NAMALWA (cell line): ENCODE measurements around the gene DDX56.
"Not testable (repeated sequence)": the region's sequence is repeated elsewhere in the genome, so short reads cannot be mapped to it uniquely, and the experiment has no call there.

Experiments used
- DNase-seq: peaks from one replicate; pipeline ENCODE4 v3.0.0-alpha.2; 2015; ENCODE audit warnings: low spot score

The DDX56 gene

DNA sequence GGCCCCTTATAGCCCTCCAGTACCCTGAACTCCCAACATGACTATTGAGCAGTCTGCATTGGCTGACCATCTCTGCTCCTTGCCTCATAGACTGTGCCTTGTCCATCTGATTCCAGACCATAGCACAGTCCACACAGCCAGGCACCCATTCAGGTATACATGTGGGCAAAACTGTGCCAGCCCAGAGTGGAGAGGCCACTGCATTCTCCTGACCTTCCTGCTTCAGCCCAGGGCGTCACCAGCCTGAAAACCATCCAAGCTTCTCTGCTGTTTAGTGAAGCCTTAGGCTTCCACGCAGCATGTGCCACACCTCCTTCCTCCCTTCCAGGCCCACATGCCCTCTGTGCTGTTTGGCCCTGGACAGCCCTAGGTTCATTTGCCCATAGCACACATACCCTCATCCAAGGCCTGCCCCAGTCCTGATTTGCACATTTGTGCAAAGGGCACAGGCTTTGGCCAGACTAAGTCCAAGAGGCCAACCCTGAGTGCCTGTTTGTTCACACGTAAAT is 10.5 kb downstream of the DDX56 start:
- DNase-seq = no peak

DNA sequence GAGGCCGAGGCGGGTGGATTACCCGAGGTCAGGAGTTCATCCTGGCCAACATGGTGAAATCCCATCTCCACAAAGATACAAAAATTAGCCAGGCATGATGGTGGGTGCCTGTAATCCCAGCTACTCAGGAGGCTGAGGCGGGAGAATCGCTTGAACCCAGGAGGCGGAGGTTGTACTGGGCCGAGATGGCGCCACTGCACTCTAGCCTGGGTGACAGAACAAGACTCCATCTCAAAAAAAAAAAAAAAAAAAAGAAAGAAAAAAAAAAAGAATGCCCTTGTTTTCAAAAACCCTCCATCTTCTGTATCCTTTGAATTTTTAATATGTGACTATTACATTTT is 11.1 kb downstream of the DDX56 start:
- not testable (repeated sequence) for DNase-seq

DNA sequence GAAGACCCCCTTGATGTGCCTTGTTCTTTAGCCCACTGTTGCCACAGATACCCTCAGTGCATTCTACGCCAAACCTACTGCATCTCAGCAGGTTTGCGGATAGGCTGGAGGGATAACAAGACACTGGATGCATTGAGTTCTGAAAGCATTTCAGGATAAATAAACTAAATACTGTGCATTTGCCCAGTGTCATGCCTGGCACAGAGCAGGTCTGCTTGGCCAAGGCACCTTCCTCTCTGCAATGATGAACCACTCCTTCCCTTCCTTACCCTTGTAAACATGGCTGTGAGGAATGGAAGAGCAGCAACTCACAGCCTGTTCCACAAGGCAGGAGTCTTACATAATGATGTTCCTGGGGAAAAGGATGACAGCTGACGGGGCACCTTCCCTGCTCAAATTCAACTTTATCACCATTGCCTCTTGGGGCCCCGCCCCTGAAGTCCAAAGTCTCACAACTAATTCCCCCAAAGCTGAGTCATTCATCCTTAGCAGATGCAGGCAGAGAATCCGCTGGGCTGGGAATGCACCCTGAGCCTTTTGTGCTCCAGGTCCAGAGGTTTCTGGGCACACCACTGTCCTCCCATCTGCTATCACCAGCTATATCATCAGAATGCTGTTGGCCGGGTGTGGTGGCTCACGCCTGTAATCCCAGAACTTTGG is 11.6 kb downstream of the DDX56 start:
- DNase-seq = no peak

DNA sequence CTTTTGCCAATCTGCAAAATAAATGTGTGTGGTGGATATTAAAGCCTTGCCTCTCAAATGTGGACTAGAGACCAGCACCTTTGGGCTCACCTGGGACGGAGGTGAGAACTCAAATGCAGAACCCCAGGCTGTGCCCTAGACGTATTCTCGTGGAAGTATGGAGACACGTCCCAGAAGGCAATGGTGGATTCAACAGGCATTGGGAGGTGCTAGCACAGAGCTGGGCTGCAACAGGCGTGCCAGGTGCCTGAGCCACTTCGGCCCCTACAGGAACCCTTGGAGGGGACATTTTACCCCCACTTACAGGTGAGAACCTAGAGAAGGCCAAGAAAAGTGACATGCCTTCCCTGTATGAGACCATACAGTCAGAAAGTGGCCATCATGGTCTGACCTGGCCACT is 12.2 kb downstream of the DDX56 start:
- DNase-seq = no peak

DNA sequence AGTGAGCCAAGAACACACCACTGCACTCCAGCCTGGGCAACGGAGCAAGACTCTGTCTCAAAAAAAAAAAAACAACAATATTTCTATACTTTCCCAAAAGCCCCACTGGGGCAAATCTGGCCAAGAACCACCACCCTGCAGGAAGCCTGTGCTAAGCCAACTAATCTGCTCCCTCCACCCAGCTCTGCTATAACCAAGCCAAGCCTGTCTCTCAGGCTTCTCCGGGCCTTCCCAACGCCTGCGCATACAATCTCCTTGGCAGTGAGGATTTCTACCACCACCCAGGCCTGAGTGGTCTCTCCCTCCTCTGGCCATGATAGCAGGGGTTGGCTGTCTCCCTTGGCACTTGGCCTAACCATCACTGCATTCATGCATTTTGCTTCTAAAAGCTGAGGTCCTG is 14.2 kb downstream of the DDX56 start:
- DNase-seq = no peak

DNA sequence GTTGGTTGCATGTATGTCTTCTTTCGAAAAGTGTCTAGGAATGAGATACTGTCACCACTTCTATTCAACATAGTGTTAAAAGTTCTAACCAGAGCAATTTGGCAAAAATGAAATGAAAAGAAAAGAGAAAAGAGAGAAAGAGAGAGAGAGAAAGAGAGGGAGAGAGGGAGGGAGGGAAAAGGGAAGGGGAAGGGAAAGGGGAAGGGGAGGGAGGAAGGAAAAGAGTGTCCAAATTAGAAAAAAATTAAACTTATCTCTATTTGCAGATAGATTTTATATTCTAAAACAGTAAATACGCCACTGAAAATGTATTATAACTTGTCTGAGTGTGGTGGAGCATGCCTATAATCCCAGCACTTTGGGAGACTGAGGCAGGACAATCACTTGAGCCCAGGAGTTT is 16.2 kb downstream of the DDX56 start:
- no peak for DNase-seq

DNA sequence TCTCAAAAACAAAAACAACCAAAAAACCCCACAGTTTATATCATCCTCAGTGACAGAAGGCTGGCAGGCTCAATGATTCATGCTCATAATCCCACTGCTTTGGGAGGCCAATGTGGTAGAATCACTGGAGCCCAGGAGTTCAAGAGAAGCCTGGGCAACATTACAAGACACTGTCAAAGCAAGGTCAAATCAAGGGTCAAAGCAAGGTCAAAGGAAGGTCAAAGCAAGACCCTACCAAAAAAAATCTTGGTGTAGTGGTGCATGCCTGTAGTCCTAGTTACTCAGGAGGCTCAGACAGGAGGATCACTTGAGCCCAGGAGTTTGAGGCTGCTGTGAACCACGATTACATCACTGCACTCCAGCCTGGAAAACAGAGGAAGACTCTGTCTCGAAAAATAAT is 18.4 kb downstream of the DDX56 start:
- DNase-seq = no peak

DNA sequence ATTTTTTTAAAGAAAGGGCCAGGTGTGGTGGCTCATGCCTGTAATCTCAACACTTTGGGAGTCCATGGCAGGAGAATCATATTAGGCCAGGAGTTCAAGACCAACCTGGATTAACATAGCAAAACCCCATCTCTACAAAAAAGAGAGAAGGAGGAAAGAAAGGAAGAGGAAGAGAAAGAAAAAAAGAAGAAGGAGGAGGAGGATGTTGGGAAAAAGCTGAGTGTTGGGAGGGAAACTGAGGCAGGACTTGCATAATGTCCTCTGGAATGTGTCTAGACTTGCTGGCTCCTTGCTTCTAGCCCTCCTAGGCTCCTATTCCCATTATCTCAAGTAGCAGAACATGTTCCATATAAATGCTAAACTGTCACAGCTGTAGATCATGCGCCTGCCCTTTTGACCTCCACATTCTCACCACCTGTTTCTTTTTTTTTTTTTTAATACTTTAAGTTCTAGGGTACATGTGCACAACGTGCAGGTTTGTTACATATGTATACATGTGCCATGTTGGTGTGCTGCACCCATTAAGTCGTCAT is 21.2 kb downstream of the DDX56 start:
- not testable (repeated sequence) for DNase-seq

DNA sequence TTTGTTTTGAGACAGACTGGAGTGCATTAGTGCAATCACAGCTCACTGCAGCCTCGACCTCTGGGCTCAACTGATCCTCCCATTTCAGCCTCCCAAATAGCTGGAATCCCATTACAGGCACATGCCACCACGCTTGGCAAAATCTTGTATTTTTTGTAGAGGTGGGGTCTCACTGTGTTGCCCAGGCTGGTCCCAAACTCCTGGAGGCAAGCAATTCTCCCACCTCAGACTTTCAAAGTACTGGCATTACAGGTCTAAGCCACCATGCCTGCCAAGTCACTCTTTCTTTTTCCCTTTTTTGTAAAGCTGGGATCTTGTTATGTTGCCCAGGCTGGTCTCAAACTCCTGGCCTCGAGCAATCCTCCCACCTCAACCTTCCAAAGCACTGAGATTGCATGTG is 24.3 kb downstream of the DDX56 start:
- no peak for DNase-seq

DNA sequence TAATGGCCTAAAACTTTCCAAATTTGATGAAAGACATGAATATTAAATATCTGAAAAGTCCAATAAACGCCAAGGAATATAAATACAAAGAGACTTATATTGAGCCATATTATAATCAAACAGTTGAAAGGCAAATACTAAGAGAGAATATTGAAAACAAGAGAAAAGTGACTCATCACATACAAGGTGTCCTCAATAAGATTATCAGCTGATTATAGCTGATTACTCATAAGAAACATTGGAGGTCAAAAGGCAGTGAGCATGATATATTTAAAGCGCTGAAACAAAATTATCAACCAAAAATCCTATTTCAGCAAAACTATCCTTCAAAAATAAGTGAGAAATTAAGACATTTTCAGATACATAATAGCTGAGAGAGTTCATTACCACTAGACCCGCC is 24.8 kb downstream of the DDX56 start:
- DNase-seq = no peak

DNA sequence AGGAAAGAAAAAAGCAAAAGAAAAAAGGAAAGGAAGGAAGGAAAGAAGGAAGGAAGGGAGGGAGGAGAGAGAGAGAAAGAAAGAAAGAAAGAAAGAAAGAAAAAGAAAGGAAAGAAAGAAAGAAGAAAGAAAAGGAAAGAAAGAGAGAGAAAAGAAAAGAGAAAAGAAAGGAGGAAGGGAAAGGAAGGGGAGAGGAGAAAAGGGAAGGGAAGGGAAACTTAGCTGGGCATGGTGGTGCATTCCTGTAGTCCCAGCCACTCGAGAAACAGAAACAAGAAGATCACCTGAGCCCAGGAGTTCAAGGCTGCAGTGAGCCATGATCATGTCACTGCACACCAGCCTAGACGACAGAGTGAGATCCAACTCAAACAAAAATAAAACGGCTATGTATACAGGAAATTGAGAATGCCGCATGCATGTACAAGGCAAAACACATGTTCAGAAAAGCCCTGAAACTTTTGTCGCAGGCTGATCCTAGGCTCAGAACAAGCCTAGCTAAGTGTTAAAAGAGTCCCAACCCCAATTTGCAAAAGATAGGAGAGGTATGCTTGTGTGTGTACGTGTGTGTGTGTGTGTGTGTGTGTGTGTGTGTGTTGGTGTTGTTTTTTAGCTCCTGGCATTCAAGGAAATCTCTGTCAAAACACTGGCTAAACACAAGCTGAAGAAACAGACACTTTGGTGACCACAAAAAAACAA is 26.0 kb downstream of the DDX56 start:
- DNase-seq = no peak

DNA sequence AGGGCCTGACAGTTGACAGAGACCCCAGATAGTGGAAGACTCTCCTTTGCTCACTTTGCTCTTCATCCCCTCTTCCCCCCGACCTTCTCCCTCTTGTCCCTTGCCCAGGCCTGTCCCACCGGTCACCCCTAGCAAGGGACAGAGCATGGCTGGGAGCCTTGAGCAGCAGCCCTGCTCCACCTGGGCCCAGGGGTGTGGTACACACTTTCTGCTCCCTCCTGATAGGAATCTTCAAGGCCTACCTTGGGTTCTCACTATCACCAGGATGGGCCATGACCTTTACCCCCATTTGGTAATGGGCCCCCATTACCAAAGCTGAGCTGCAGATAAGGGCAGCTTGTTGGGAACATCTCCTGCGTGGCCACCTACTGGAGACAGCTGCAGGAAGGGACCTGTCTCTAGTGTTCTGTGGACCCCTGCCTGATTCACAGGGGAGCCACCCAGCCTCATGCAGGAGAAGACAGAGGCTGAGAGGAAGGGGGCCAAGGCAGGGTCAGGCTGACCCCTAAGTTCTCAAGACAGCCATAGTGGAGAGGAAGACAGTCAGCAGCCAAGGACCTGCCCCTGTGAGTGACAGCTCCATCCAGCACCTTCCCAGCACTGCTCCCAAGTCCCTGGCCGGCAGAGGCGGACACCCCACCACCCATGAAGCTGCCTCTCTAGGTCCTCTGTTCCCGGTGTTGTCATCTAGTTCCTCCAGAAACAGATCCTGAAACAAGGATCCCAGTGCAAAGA is 31.7 kb downstream of the DDX56 start:
- no peak for DNase-seq

DNA sequence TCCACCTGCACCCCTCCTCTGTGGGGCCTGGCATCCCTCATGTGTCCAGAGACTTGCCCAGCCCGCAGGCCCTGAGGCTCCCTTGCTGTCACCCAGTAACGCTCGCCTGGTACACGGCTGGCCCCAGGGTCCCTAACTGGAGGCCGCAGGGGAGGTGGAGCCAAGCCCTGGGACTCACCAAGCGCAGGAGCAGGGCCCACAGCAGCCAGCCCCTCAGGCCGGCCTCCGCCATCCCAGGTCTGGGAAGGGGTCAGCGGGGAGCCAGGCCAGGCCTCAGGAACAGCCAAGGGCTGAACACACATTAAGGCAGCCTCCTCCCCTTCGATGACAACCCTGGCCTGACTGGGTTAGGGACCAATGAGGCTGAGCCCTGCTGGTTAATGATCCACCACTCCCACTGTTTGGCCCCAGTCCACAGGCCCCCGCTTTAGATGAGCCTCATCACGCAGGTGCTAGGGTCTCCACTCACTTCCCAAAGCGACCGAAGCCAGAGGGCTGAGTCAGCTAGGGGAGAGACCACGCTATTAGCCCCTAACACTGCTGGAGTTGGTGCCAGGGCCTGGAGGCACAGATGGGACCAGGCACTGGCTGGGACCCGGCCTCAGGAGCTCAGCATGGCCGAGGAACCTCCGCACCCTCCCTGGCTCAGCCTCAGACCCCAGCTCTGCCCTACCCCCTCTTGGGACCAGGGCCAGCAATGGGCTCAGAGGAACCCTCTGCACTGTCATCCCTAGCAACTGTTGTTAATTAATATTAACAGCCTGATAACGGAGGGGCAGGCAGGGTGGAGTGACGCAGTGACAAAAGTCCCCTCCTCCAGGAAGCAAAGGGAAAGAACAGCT is 32.5 kb downstream of the DDX56 start, which contains the start of gene NPC1L1:
NPC1L1 (minus strand) TSS at position 303 of the 842 bp plus-strand sequence; CDS start at position 232, 71 bp downstream.
- no peak for DNase-seq

DNA sequence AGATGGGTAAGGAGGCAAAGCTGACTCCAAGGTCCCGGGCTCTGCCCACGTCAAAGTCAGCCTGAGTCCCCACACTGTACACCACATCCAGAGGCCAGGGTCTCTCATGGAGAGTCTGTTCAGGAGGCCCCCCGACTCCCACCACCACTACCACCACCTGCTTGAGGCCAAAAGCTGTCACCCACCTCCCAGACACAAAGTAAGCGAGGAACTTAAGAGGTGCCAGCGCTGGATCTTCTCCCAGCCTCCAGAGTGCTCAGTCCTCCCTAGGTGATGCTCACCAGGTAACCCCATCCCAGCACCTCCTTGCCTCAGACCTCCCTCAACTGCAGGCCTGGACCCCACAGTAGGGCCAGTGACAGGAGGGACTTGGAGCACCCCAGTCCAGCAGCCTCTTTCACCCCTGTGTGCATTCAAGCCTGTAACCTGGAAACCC is 33.1 kb downstream of the DDX56 start:
- DNase-seq = no peak

DNA sequence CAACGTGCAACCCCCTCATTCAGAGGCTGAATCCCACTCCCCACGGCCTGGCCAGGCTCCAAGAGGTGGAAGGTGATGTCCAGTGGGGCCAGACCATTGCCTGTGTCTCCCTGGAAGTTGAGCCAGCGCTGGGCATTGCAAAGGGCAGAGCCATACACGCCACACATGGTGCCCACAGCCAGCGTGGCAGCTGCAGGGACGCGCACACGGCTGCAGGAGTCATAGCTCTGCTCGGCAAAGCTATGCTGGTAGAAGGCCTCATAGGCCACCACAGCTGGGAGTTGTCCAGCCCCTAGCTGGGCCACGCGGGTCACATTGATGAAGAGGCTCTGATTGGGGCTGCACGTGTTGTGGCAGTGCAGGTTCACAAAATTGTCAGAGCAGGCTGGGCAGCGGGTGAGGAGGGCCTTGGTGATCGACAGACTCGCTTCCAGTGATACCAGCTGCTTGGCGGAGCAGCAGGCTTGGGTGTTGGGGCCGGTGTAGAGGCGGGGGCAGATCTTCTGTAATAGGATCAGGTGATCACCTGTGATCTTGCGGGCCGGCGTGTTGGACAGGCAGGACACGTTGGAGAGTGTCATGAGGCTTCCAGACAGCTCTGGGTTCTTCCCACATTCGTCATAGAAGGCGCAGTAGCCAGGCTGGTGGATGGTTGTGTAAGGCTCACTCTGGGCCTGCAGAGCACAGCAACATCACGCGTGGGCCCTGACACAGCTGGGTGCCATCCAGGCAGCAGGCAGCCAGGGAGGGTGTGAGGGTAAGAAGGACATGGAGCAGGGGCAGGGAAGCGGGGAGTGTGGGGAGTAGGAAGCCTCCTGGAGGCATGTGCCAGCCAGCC is 33.8 kb downstream of the DDX56 start:
- no peak for DNase-seq

DNA sequence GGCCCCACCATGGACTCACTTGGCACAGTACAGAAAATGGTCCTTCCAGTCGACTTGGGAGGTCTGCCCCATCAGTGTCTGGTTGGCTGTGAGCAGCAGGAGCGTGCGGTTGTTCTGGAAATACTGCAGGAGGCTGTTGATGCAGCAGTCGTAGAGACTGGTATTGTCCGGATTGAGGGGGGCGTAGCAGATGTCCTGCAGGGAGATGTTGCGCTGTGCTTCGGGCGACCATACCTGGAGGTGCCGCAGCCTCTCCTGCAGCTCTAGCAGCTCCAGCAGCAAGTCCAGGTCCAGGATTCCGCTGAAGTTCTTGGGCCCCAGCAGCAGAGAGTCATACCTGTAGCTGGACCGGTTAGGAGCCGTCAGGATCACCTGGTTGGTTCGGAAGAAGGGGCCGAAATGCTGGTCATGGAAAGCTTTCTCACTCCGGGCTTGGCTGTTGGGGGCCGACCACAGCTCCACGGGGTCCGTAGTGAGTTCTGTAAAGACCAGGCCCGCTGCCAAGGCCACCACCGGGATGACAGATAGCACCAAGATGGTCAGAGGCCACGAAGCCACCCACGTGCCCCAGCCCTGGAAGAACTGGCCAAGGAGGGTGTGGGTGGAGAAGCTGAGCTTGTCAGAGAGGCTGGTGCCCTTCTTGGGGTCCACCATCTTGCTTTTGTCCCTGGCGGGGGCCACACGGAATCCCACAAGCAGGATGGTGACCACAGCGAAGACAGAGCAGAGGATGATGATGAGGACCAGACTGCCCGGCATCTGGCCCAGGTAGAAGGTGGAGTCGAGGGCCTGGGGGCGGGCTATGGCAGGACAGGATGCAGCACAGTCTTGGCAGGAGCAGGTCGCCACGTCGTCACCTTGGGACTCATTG is 34.7 kb downstream of the DDX56 start:
- no peak for DNase-seq

DNA sequence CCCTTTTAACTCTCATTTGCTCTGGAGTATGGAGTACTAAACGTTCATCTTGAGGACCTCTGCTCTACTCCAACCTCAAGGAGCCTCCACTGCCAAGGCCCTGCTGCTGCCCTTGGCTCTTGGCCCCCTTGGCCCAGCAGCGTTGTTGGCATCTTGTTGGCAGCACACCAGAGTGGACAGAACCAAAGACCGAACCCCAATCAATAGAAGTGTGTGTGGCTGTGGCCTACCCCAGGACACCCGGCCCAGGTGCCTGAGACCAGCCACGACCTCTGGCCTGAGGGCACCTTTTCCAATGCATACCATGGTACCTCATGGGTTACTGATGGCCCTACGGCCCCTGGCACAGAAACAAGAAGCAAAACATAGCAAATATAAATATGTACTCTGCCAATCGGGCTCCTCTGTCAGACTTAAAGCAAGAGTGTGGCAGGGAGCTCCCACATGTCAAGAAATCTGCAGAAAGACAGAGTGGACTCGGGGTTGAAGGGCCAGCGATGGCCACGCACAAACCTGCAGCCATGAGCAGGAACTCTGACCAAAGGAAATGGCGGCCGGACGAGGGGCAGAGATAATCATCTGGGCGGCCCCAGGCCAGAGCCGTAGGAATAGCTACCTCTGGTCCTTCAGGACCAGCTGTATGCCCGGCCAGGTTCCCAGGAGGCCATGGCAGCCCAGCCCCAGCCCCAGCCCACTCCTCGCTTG is 35.5 kb downstream of the DDX56 start:
- no peak for DNase-seq

DNA sequence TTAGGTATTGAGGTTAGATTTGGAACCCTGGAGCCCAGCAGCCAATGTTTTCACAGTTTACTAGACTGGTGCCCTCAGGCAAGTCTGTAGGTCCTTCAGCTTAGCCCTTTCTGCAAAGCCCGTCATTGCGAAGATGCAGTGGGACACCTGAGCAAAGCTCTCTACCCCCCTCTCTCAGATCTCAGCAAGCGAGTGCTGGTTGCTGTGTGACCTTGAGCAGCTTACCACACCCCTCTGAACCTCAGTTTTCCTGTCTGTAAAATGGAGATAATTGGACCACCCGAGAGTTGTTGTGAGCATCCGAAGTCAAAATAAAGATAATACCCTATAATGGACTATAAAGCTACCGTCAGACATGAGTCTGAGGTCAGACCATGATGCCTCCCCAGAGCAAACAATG is 36.3 kb downstream of the DDX56 start:
- no peak for DNase-seq

DNA sequence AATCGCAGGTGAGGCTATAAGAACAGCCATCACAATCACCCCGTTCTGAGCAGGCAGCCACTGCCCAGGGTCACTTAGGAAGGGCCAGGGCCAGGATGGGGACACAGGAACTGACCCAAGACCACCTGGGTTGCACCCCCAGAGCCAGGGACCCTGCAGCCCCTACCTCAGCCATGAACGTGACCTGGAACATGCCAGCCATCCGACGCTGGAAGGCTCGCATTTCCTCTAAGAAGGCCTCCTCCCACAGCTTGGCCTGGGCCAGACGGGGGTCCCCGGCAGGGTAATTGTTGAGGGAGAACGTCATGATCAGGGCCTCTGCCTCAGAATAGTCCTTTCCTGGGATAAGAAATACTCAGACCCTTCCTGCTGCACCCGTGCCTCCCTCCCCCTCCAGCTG is 37.6 kb downstream of the DDX56 start:
- no peak for DNase-seq
